HepG2 (cell line): ENCODE data around the gene FGD5. TPM values are rescaled to one million over a fixed set of nuclear protein-coding genes. Genes with fewer than 3 reads are reported as not detected.
A peak's percentile ranks its signal among the peaks of the same experiment; 100 is the strongest.

Experiments
- EED ChIP-seq: sonication (generic); formaldehyde crosslinking; IDR thresholded peaks from 2 replicates; pipeline ENCODE4 v1.5.0; 2020; ENCODE audit warnings: mild to moderate bottlenecking, missing genetic modification reagents
- ELF3 ChIP-seq: IDR thresholded peaks from 2 replicates; pipeline ENCODE4 v1.6.1; 2016; ENCODE audit warnings: missing genetic modification reagents, missing compliant biosample characterization
- HMG20A ChIP-seq: IDR thresholded peaks from 2 replicates; pipeline ENCODE4 v1.6.1; 2016; ENCODE audit warnings: borderline replicate concordance
- HNRNPH1 ChIP-seq: fragments of 200-400 bp; formaldehyde crosslinking; optimal IDR thresholded peaks from 2 replicates; pipeline ENCODE3; 2017; ENCODE audit warnings: mild to moderate bottlenecking, low read depth, low read length
- JARID2 ChIP-seq: sonication (generic); formaldehyde crosslinking; IDR thresholded peaks from 2 replicates; pipeline ENCODE4 v1.8.1; 2023; ENCODE audit warnings: missing genetic modification reagents, inconsistent platforms; ENCODE audit not compliant: insufficient replicate concordance
- MIER3 ChIP-seq: IDR thresholded peaks from 2 replicates; pipeline ENCODE4 v1.6.1; 2016; ENCODE audit warnings: missing compliant biosample characterization, borderline replicate concordance
- NFKB2 ChIP-seq: sonication (generic); formaldehyde crosslinking; IDR thresholded peaks from 2 replicates; pipeline ENCODE4 v1.4.0; 2020; ENCODE audit warnings: missing genetic modification reagents, borderline replicate concordance
- NONO ChIP-seq, 2 experiments: fragments of 450-650 bp in 1 of 2; sonication (generic) in 1 of 2; formaldehyde crosslinking in 1 of 2; IDR thresholded peaks in 1 of 2; conservative IDR thresholded peaks in 1 of 2; 2 replicates each; pipeline versions ENCODE4 v1.6.1 to v1.8.0; 2017 to 2022; ENCODE audit warnings: mild to moderate bottlenecking in 1 of 2, missing genetic modification reagents in 1 of 2, moderate library complexity in 1 of 2
- RBM22 ChIP-seq: fragments of 200-400 bp; formaldehyde crosslinking; optimal IDR thresholded peaks from 2 replicates; pipeline ENCODE3; 2017; ENCODE audit warnings: mild to moderate bottlenecking, low read length, moderate library complexity
- ZFP36 ChIP-seq: fragments of 150-350 bp; IDR thresholded peaks from 2 replicates; pipeline ENCODE4 v1.6.1; 2018; ENCODE audit warnings: borderline replicate concordance, low read length, low read depth; ENCODE audit not compliant: partially characterized antibody
- ZNF30 ChIP-seq: sonication (generic); formaldehyde crosslinking; IDR thresholded peaks from 2 replicates; pipeline ENCODE4 v1.5.0; 2020; ENCODE audit warnings: mild to moderate bottlenecking, missing genetic modification reagents
- ZNF598 ChIP-seq: sonication (generic); formaldehyde crosslinking; IDR thresholded peaks from 2 replicates; pipeline ENCODE4 v1.5.1; 2020; ENCODE audit warnings: mild to moderate bottlenecking, missing genetic modification reagents, borderline replicate concordance
- ZNF781 ChIP-seq: sonication (generic); formaldehyde crosslinking; IDR thresholded peaks from 2 replicates; pipeline ENCODE4 v1.5.1; 2020; ENCODE audit warnings: borderline replicate concordance, mild to moderate bottlenecking, missing genetic modification reagents; ENCODE audit errors: not compliant biosample characterization
- ZNF879 ChIP-seq: sonication (generic); formaldehyde crosslinking; IDR thresholded peaks from 2 replicates; pipeline ENCODE4 v1.8.1; 2023; ENCODE audit warnings: missing genetic modification reagents
- ZSCAN22 ChIP-seq: sonication (generic); formaldehyde crosslinking; IDR thresholded peaks from 2 replicates; pipeline ENCODE4 v1.4.0; 2020; ENCODE audit warnings: mild to moderate bottlenecking, missing genetic modification reagents
- ZSCAN31 ChIP-seq: sonication (generic); formaldehyde crosslinking; IDR thresholded peaks from 2 replicates; pipeline ENCODE4 v1.5.0; 2020; ENCODE audit warnings: low read depth, mild to moderate bottlenecking, missing genetic modification reagents
- polyA plus RNA-seq, 8 experiments: library from polyadenylated mRNA; depleted of rRNA in 3 of 8; stranded (reverse) in 7 of 8; unstranded in 1 of 8; fragments of >200 nt; fragmentation: Illumina TruSeq in 4 of 8; extraction: Trizol in 4 of 8; gene quantifications; 2 replicates each; pipeline versions ENCODE4 v1.2.1 to v1.2.3, GENCODE V29; 2011 to 2016; ENCODE audit warnings: low read depth in 4 of 8, missing spikeins in 1 of 8, mixed read lengths in 1 of 8; ENCODE audit not compliant: insufficient read depth in 1 of 8
- total RNA-seq, 5 experiments: library from RNA; depleted of rRNA; stranded (reverse); fragments of >200 nt; fragmentation: Illumina TruSeq; extraction: Trizol; gene quantifications; 2 replicates each; pipeline ENCODE4 v1.2.3, GENCODE V29; 2016; ENCODE audit warnings: low read depth in 1 of 5
- TF ChIP-seq, protein P1 (sequence below): IDR thresholded peaks from 2 replicates; pipeline ENCODE4 v1.6.1; 2018; ENCODE audit warnings: missing genetic modification reagents
- TF ChIP-seq, protein P2 (sequence below): sonication (generic); formaldehyde crosslinking; IDR thresholded peaks from 2 replicates; pipeline ENCODE4 v1.4.0; 2020; ENCODE audit warnings: missing genetic modification reagents, borderline replicate concordance
- TF ChIP-seq, protein P3 (sequence below): sonication (generic); formaldehyde crosslinking; IDR thresholded peaks from 2 replicates; pipeline ENCODE4 v1.8.0; 2022; ENCODE audit warnings: missing genetic modification reagents, mild to moderate bottlenecking, moderate library complexity, borderline replicate concordance
- TF ChIP-seq, protein P4 (sequence below): sonication (generic); formaldehyde crosslinking; IDR thresholded peaks from 2 replicates; pipeline ENCODE4 v1.4.0; 2020; ENCODE audit warnings: missing genetic modification reagents
- TF ChIP-seq, protein P5 (sequence below): sonication (generic); formaldehyde crosslinking; IDR thresholded peaks from 2 replicates; pipeline ENCODE4 v1.4.0; 2020; ENCODE audit warnings: missing genetic modification reagents

Gene FGD5
- total and polyA plus RNA-seq, 2 of the 13 experiments (the other 11 are each of a cell fraction or from before 2014, with no cell fraction given) = 0.17 TPM; not detected in 1

DNA sequence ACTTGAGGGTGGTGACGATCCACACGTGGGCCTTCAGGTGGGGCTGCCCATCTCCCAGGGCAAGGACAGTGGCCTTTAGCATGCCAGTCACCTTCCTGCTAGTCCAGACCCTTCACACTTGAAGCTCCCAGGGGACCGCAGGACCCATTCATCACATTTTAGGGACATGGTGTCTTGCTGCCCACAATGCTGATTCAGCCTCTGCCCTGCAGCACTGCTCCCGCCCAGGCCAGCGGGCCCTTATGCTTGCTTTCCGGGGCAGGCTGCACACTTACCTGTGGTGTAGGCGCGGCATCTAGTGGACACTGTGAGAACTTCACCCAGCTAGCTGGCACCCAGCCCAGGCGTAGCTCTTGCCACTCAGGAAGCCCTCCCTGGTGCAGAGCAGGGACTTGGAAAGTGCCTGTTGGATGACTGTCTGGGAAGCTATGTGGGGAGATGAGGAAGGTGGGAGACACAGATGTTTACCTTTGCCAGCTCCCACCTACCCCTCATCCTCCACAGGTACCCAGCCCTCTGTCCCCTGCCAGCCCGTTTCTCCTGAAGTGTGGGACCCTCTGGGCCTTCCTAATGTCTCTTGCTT, 102.4 kb downstream of the FGD5 start (continued):
- TF ChIP-seq, protein P1, sequence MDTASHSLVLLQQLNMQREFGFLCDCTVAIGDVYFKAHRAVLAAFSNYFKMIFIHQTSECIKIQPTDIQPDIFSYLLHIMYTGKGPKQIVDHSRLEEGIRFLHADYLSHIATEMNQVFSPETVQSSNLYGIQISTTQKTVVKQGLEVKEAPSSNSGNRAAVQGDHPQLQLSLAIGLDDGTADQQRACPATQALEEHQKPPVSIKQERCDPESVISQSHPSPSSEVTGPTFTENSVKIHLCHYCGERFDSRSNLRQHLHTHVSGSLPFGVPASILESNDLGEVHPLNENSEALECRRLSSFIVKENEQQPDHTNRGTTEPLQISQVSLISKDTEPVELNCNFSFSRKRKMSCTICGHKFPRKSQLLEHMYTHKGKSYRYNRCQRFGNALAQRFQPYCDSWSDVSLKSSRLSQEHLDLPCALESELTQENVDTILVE (CRISPR knock-in tag) = 0 out of 2 replicates have a peak, but pooled peaks have one; percentile 29
- TF ChIP-seq ZSCAN31 (CRISPR knock-in tag) (0 out of 2 replicates have a peak, but pooled peaks have one; percentile 71), ZFP36 (no peak), ELF3 (0 out of 2 replicates have a peak, but pooled peaks have one; percentile 55), ZNF598 (CRISPR knock-in tag) (no peak), ZNF781 (CRISPR knock-in tag) (peak; percentile 46), ZNF879 (CRISPR knock-in tag) (no peak), ZNF30 (CRISPR knock-in tag) (no peak), ZSCAN22 (CRISPR knock-in tag) (no peak), EED (CRISPR knock-in tag) (no peak), HMG20A (CRISPR knock-in tag) (no peak), NFKB2 (peak; percentile 43; the same call in 1 of the 2 replicates), JARID2 (peak; percentile 41), NONO (IDR thresholded peaks at IDR 0.05) (no peak), NONO (CRISPR knock-in tag; conservative IDR thresholded peaks at IDR 0.05) (0 out of 2 replicates have a peak, but pooled peaks have one; percentile 46), MIER3 (peak; percentile 65; the same call in 1 of the 2 replicates), HNRNPH1 (no peak), RBM22 (no peak)
- TF ChIP-seq, protein P2, sequence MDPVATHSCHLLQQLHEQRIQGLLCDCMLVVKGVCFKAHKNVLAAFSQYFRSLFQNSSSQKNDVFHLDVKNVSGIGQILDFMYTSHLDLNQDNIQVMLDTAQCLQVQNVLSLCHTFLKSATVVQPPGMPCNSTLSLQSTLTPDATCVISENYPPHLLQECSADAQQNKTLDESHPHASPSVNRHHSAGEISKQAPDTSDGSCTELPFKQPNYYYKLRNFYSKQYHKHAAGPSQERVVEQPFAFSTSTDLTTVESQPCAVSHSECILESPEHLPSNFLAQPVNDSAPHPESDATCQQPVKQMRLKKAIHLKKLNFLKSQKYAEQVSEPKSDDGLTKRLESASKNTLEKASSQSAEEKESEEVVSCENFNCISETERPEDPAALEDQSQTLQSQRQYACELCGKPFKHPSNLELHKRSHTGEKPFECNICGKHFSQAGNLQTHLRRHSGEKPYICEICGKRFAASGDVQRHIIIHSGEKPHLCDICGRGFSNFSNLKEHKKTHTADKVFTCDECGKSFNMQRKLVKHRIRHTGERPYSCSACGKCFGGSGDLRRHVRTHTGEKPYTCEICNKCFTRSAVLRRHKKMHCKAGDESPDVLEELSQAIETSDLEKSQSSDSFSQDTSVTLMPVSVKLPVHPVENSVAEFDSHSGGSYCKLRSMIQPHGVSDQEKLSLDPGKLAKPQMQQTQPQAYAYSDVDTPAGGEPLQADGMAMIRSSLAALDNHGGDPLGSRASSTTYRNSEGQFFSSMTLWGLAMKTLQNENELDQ = peak; percentile 64; the same call in 1 of the 2 replicates
- TF ChIP-seq, protein P3, sequence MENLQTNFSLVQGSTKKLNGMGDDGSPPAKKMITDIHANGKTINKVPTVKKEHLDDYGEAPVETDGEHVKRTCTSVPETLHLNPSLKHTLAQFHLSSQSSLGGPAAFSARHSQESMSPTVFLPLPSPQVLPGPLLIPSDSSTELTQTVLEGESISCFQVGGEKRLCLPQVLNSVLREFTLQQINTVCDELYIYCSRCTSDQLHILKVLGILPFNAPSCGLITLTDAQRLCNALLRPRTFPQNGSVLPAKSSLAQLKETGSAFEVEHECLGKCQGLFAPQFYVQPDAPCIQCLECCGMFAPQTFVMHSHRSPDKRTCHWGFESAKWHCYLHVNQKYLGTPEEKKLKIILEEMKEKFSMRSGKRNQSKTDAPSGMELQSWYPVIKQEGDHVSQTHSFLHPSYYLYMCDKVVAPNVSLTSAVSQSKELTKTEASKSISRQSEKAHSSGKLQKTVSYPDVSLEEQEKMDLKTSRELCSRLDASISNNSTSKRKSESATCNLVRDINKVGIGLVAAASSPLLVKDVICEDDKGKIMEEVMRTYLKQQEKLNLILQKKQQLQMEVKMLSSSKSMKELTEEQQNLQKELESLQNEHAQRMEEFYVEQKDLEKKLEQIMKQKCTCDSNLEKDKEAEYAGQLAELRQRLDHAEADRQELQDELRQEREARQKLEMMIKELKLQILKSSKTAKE (CRISPR knock-in tag) = no peak
- TF ChIP-seq, protein P4, sequence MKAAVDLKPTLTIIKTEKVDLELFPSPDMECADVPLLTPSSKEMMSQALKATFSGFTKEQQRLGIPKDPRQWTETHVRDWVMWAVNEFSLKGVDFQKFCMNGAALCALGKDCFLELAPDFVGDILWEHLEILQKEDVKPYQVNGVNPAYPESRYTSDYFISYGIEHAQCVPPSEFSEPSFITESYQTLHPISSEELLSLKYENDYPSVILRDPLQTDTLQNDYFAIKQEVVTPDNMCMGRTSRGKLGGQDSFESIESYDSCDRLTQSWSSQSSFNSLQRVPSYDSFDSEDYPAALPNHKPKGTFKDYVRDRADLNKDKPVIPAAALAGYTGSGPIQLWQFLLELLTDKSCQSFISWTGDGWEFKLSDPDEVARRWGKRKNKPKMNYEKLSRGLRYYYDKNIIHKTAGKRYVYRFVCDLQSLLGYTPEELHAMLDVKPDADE (CRISPR knock-in tag) = no peak
- TF ChIP-seq, protein P5, sequence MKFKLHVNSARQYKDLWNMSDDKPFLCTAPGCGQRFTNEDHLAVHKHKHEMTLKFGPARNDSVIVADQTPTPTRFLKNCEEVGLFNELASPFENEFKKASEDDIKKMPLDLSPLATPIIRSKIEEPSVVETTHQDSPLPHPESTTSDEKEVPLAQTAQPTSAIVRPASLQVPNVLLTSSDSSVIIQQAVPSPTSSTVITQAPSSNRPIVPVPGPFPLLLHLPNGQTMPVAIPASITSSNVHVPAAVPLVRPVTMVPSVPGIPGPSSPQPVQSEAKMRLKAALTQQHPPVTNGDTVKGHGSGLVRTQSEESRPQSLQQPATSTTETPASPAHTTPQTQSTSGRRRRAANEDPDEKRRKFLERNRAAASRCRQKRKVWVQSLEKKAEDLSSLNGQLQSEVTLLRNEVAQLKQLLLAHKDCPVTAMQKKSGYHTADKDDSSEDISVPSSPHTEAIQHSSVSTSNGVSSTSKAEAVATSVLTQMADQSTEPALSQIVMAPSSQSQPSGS (CRISPR knock-in tag) = 0 out of 2 replicates have a peak, but pooled peaks have one; percentile 43
